ENCODE measurements around the gene UTP3. TPM values are rescaled to one million over a fixed set of nuclear protein-coding genes. Genes with fewer than 3 reads are reported as not detected.
"Not testable (repeated sequence)": the region's sequence is repeated elsewhere in the genome, so short reads cannot be mapped to it uniquely, and the experiment has no call there.

UTP3 gene, protein sequence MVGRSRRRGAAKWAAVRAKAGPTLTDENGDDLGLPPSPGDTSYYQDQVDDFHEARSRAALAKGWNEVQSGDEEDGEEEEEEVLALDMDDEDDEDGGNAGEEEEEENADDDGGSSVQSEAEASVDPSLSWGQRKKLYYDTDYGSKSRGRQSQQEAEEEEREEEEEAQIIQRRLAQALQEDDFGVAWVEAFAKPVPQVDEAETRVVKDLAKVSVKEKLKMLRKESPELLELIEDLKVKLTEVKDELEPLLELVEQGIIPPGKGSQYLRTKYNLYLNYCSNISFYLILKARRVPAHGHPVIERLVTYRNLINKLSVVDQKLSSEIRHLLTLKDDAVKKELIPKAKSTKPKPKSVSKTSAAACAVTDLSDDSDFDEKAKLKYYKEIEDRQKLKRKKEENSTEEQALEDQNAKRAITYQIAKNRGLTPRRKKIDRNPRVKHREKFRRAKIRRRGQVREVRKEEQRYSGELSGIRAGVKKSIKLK
- total RNA-seq = 29.4 and 29.9 TPM in 2 replicates
- long read RNA-seq, transcript UTP3-201 (1 exons, 2,073 nt) = major isoform, 25 of 25 reads
- long read RNA-seq, partial matches to known transcripts = 0 of 25 reads
- long read RNA-seq, other reads (novel, unspliced or antisense) = 0 of 25 reads

DNA sequence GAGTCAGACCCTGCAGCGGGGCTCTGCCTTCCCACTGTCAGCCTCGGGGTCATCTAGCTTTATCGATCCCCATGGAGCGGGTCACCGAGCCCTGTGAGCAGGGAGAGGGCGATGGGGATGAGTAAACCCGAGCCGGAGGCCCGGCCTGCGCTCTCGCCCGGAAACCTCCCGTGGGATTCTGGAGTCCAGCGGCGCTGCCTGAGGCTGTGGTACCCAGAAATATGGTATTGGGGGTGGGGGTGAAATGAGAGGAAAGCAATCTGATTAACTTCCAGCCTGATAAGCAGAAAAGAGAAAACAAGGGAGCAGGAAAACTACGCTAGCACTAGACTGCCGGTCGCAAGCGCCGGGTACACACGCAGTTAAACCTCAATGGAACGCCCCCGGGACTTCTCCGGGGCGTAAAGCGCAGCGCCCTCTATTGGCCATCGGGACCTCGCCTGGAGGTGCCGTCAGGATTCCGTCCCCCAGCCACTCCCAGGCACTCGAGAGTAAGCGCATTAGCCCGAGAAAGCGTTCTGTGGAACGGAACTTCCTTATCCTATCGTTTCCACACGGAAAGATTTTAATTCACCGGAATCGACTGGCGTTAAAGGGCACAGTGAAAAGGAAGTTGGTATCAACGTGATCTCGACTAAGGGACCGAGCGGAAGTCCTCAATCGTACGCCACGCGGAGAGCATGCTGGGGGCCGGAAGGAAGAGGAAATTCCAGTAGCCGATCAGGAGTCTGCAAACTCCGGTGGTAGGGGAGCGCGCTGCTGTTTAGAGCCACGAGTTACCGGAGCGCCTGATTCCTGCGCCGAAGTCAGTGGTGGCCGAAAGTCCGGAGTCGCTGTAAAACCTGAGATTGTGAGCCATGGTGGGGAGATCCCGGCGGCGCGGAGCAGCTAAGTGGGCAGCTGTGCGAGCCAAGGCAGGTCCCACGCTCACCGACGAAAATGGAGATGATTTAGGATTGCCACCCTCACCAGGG is at the start of gene UTP3:
Gene UTP3 (plus strand): TSS at position 712 of the 974 bp plus-strand sequence. CDS start 146 bp downstream, at position 858.
- Mint-ChIP-seq H3K9me3 (ENCODE audit: unreplicated experiment) (no peaks in the 10 kb centered on the region), H3K36me3 (ENCODE audit: unreplicated experiment) (peaks cover 7% of the 10 kb centered on the region), H3K27me3 (ENCODE audit: unreplicated experiment) (peaks cover 13% of the 10 kb centered on the region), H3K4me3 (ENCODE audit: unreplicated experiment) (peak within 1 kb of the TSS; percentile 98), H3K27ac (ENCODE audit: unreplicated experiment) (peak within 1 kb of the TSS; percentile 98), H3K4me1 (ENCODE audit: unreplicated experiment) (peaks cover 30% of the 10 kb centered on the region)
- TF ChIP-seq, protein P1, sequence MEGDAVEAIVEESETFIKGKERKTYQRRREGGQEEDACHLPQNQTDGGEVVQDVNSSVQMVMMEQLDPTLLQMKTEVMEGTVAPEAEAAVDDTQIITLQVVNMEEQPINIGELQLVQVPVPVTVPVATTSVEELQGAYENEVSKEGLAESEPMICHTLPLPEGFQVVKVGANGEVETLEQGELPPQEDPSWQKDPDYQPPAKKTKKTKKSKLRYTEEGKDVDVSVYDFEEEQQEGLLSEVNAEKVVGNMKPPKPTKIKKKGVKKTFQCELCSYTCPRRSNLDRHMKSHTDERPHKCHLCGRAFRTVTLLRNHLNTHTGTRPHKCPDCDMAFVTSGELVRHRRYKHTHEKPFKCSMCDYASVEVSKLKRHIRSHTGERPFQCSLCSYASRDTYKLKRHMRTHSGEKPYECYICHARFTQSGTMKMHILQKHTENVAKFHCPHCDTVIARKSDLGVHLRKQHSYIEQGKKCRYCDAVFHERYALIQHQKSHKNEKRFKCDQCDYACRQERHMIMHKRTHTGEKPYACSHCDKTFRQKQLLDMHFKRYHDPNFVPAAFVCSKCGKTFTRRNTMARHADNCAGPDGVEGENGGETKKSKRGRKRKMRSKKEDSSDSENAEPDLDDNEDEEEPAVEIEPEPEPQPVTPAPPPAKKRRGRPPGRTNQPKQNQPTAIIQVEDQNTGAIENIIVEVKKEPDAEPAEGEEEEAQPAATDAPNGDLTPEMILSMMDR (IDR thresholded peaks at IDR 0.05) = peak; percentile 99
- peak; percentile 99 for DNase-seq (ENCODE audit: extremely low spot score, unreplicated experiment)

DNA sequence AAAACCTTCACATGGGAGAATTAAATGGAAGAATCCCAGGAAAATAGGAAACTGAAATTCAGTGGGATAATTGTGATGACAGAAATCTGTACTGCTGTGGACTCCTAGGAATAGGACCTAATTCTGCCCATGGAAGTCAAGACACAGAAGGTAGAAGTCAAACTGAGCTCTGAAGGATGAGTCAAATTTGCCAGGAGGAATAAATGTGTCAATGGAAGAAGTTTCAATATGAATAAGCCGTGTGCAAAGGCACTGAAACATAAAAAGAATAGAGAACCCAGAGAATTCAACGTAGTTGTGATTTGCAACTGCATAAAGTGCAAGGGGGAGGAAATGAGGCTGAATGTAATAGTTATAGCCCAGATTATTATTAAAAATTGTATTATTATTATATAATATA is 48.1 kb upstream of the UTP3 start:
- no peak overlapping the region for H3K4me3 Mint-ChIP-seq (ENCODE audit: unreplicated experiment)
- H3K9me3 Mint-ChIP-seq (ENCODE audit: unreplicated experiment) = no peaks in the 10 kb centered on the region
- H3K27me3 Mint-ChIP-seq (ENCODE audit: unreplicated experiment) = no peaks in the 10 kb centered on the region
- H3K4me1 Mint-ChIP-seq (ENCODE audit: unreplicated experiment) = no peaks in the 10 kb centered on the region
- H3K27ac Mint-ChIP-seq (ENCODE audit: unreplicated experiment) = no peak overlapping the region
- no peak for DNase-seq (ENCODE audit: extremely low spot score, unreplicated experiment)
- TF ChIP-seq, protein P1 (IDR thresholded peaks at IDR 0.05) = no peak
- H3K36me3 Mint-ChIP-seq (ENCODE audit: unreplicated experiment) = no peaks in the 10 kb centered on the region

DNA sequence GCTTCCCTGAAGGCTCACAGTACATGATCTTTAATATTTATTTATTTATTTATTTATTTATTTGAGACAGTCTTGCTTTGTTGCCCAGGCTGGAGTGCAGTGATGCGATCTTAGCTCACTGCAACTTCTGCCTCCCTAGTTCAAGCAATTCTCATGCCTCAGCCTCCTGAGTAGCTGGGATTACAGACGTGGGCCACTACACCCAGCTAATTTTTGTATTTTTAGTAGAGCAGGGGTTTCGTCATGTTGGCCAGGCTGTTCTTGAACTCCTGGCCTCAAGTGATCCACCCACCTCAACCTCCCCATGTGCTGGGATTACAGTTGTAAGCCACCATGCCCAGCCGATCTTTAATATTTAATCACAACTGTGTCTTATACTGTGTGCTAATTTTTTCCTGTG is 37.6 kb upstream of the UTP3 start:
- not testable (repeated sequence) for H3K27ac Mint-ChIP-seq (ENCODE audit: unreplicated experiment); H3K4me3 Mint-ChIP-seq (ENCODE audit: unreplicated experiment); H3K4me1 Mint-ChIP-seq (ENCODE audit: unreplicated experiment); H3K36me3 Mint-ChIP-seq (ENCODE audit: unreplicated experiment); DNase-seq (ENCODE audit: extremely low spot score, unreplicated experiment); H3K9me3 Mint-ChIP-seq (ENCODE audit: unreplicated experiment)
- peaks cover 41% of the 10 kb centered on the region for H3K27me3 Mint-ChIP-seq (ENCODE audit: unreplicated experiment)

DNA sequence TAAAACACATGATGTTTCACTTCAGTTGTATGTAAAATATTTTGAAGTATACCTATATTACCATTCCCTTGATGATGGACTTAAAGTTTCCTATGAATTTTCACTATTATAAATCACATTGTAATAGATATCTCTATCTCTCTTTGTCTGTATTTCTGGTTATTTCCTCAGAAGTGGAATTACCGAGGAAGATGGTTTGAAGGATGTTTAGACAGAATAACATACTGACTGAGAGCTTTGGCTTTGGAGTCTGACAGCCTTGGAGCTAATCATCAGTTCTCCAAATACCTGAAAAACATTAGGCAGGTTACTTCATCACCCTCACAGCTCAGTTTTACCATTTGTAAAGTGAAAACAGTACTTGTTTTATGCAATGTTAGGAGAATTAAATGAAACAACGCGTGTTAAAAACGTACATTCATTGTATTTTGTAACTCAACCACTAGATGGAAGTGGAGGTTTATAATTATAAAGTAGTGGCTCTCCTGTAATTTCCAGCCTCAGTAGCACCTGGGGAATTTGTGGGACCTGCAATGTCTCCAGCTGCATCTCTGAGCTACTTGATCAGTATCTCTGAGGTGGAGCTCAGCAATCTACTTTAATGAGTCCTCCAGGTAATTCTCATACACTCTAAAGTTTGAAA is 36.3 kb upstream of the UTP3 start:
- no peaks in the 10 kb centered on the region for H3K36me3 Mint-ChIP-seq (ENCODE audit: unreplicated experiment)
- H3K27me3 Mint-ChIP-seq (ENCODE audit: unreplicated experiment) = peaks cover 45% of the 10 kb centered on the region
- H3K9me3 Mint-ChIP-seq (ENCODE audit: unreplicated experiment) = no peaks in the 10 kb centered on the region
- no peak overlapping the region for H3K4me3 Mint-ChIP-seq (ENCODE audit: unreplicated experiment)
- TF ChIP-seq, protein P1 (IDR thresholded peaks at IDR 0.05) = peak; percentile 64
- no peak for DNase-seq (ENCODE audit: extremely low spot score, unreplicated experiment)
- peaks cover 1% of the 10 kb centered on the region for H3K4me1 Mint-ChIP-seq (ENCODE audit: unreplicated experiment)
- no peak overlapping the region for H3K27ac Mint-ChIP-seq (ENCODE audit: unreplicated experiment)

DNA sequence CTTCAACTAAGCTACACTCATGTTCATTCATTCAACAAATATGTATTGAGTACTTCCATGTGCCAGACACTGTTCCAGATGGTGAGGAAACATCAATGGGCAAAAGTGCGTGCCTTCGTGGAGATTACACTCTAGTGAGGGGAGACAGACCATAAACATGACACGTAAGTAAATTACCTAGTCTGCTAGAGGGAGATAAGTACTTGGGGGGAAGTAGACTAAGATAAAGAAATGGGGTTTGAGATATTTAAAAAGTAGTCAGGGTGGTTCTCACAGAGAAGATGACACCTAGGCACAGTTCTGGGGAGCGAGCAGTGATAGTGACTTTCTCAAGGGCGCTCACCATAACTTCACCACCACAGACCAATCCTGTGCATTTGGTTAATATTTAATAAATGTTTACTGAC is 33.7 kb upstream of the UTP3 start:
- TF ChIP-seq, protein P1 (IDR thresholded peaks at IDR 0.05) = no peak
- Mint-ChIP-seq H3K4me3 (ENCODE audit: unreplicated experiment) (no peak overlapping the region), H3K4me1 (ENCODE audit: unreplicated experiment) (peaks cover 1% of the 10 kb centered on the region), H3K27ac (ENCODE audit: unreplicated experiment) (no peak overlapping the region), H3K9me3 (ENCODE audit: unreplicated experiment) (no peaks in the 10 kb centered on the region), H3K36me3 (ENCODE audit: unreplicated experiment) (no peaks in the 10 kb centered on the region), H3K27me3 (ENCODE audit: unreplicated experiment) (peaks cover 50% of the 10 kb centered on the region)
- no peak for DNase-seq (ENCODE audit: extremely low spot score, unreplicated experiment)
